HCT116 (cell line): ENCODE results near the gene ZNF697. TPM values are rescaled to one million over a fixed set of nuclear protein-coding genes. Genes with fewer than 3 reads are reported as not detected.

ENCODE experiments used
- ATAC-seq: fragments of 200-7000 bp; cut with Tn5 transposase; 2 replicates; pipeline ENCODE4 v1.9.1; 2020; ENCODE audit warnings: mild to moderate bottlenecking, moderate library complexity
- BruUV-seq: library from RNA; stranded (reverse); fragments of 400-500 nt; replicated peaks from 2 replicates; lab custom pipeline; 2021; lab: Mats Ljungman, UMichigan
- CTCF ChIA-PET: fragments of 300-600 bp; sonication (Branson Sonifier 250); formaldehyde crosslinking; loops from one replicate; lab custom pipeline; 2021; ENCODE audit warnings: antibody characterized with exemption; lab: Charles Lee
- POLR2A ChIA-PET: fragments of 300-600, 350-600 bp; sonication (Branson Sonifier 250); formaldehyde crosslinking; loops from one replicate; lab custom pipeline; 2021; ENCODE audit warnings: antibody characterized with exemption; lab: Charles Lee
- RAD21 ChIA-PET, 2 experiments: fragments of 300-600 bp; sonication (Branson Sonifier 250); formaldehyde crosslinking; loops; one replicate each; lab custom pipeline; 2023; ENCODE audit warnings: low total read pairs in 2 of 2; ENCODE audit not compliant: uncharacterized antibody in 2 of 2, unreplicated experiment in 2 of 2, low non-redundant PET in 1 of 2; lab: Charles Lee
- DNase-seq: peaks from one replicate; pipeline ENCODE4 v3.0.0-alpha.2; 2010; ENCODE audit warnings: low read depth, low spot score
- H2AFZ ChIP-seq: fragments of 200-600 bp; shearing (Covaris generic), sonication (generic); 2 replicates; pipeline ENCODE4 v1.6.1; 2017; ENCODE audit warnings: low read depth, mixed run types, mixed read lengths, antibody characterized with exemption, low read length; ENCODE audit not compliant: poor library complexity, severe bottlenecking
- H3K27ac ChIP-seq: 2 replicates; pipeline ENCODE4 v1.5.1; 2012; ENCODE audit warnings: low read depth, low read length
- H3K27me3 ChIP-seq: fragments of 200-600 bp; sonication (generic); 2 replicates; pipeline ENCODE4 v1.6.1; 2016; ENCODE audit warnings: mixed run types, low read length, mixed read lengths; ENCODE audit not compliant: insufficient read depth
- H3K36me3 ChIP-seq, 2 experiments: fragments of 200-500 bp in 1 of 2; fragments of 200-600 bp in 1 of 2; sonication (Bioruptor generic) in 1 of 2; sonication (generic) in 1 of 2; 2 replicates each; pipeline versions ENCODE4 v1.5.1 to v1.6.1; 2014 to 2016; ENCODE audit warnings: low read length in 2 of 2, inconsistent platforms in 1 of 2, mixed read lengths in 1 of 2, mixed run types in 1 of 2; ENCODE audit not compliant: insufficient read depth in 2 of 2, control insufficient read depth in 1 of 2
- H3K4me1 ChIP-seq, 2 experiments: fragments of 200-600 bp in 1 of 2; sonication (generic) in 1 of 2; 2 replicates each; pipeline versions ENCODE4 v1.5.1 to v1.6.1; 2012 to 2017; ENCODE audit warnings: low read length in 2 of 2, inconsistent platforms in 1 of 2, mild to moderate bottlenecking in 1 of 2, mixed read lengths in 1 of 2, mixed run types in 1 of 2, moderate library complexity in 1 of 2; ENCODE audit not compliant: insufficient read depth in 2 of 2, control insufficient read depth in 1 of 2
- H3K4me2 ChIP-seq: fragments of 200-600 bp; sonication (generic); 2 replicates; pipeline ENCODE4 v1.6.1; 2017; ENCODE audit warnings: mixed run types, low read length, mixed read lengths
- H3K4me3 ChIP-seq, 2 experiments: fragments of 200-600 bp in 1 of 2; sonication (generic) in 1 of 2; replicated peaks in 1 of 2; 2 replicates each; pipeline ENCODE4 v1.5.1; 2011 to 2016; ENCODE audit warnings: low read length in 2 of 2, control low read depth in 1 of 2, low read depth in 1 of 2, mild to moderate bottlenecking in 1 of 2, mixed read lengths in 1 of 2, mixed run types in 1 of 2
- H3K79me2 ChIP-seq: fragments of 200-600 bp; sonication (generic); 2 replicates; pipeline ENCODE4 v1.6.1; 2017; ENCODE audit warnings: mild to moderate bottlenecking, mixed run types, low read length, moderate library complexity, mixed read lengths; ENCODE audit not compliant: insufficient read depth
- H3K9ac ChIP-seq: fragments of 200-600 bp; sonication (generic); 2 replicates; pipeline ENCODE4 v1.6.1; 2016; ENCODE audit warnings: low read length, mixed read lengths
- H3K9me2 ChIP-seq: fragments of 200-600 bp; sonication (generic), shearing (Covaris generic); 2 replicates; pipeline ENCODE4 v1.6.1; 2017; ENCODE audit warnings: mixed run types, mild to moderate bottlenecking, moderate library complexity; ENCODE audit not compliant: insufficient read depth
- H3K9me3 ChIP-seq, 2 experiments: fragments of 200-500 bp in 1 of 2; fragments of 200-600 bp in 1 of 2; sonication (Bioruptor generic) in 1 of 2; sonication (generic) in 1 of 2; 2 replicates each; pipeline ENCODE4 v1.6.1; 2014 to 2017; ENCODE audit warnings: low read length in 2 of 2, mixed read lengths in 2 of 2, inconsistent platforms in 1 of 2, low read depth in 1 of 2, mild to moderate bottlenecking in 1 of 2, mixed run types in 1 of 2, moderate library complexity in 1 of 2; ENCODE audit not compliant: control insufficient read depth in 1 of 2, insufficient read depth in 1 of 2
- H4K20me1 ChIP-seq: fragments of 200-600 bp; sonication (generic), shearing (Covaris generic); 2 replicates; pipeline ENCODE4 v1.6.1; 2017; ENCODE audit warnings: mixed run types, mild to moderate bottlenecking, moderate library complexity; ENCODE audit not compliant: insufficient read depth
- CEBPB ChIP-seq: IDR thresholded peaks from 2 replicates; pipeline ENCODE4 v1.6.1; 2012; ENCODE audit warnings: low read depth
- EGR1 ChIP-seq: IDR thresholded peaks from 2 replicates; pipeline ENCODE4 v1.6.1; 2012; ENCODE audit warnings: low read depth
- EZH2 ChIP-seq: fragments of 200-600 bp; sonication (generic); IDR thresholded peaks from 2 replicates; pipeline ENCODE4 v1.6.1; 2017; ENCODE audit warnings: antibody characterized with exemption, mixed run types
- EZH2phosphoT487 ChIP-seq: fragments of 200-600 bp; IDR thresholded peaks from 2 replicates; pipeline ENCODE4 v1.6.1; 2018; ENCODE audit warnings: antibody characterized with exemption, borderline replicate concordance
- FOSL1 ChIP-seq: IDR thresholded peaks from 2 replicates; pipeline ENCODE4 v1.6.1; 2012; ENCODE audit warnings: low read depth
- JUND ChIP-seq: IDR thresholded peaks from 2 replicates; pipeline ENCODE4 v1.6.1; 2012
- MAX ChIP-seq: IDR thresholded peaks from 2 replicates; pipeline ENCODE4 v1.6.1; 2012
- POLR2A ChIP-seq: IDR thresholded peaks from 2 replicates; pipeline ENCODE4 v1.7.0; 2011; ENCODE audit warnings: borderline replicate concordance; ENCODE audit not compliant: insufficient read depth, insufficient read length; ENCODE audit errors: extremely low read depth
- RAD21 ChIP-seq: IDR thresholded peaks from 2 replicates; pipeline ENCODE4 v1.6.1; 2012; ENCODE audit warnings: low read depth, mild to moderate bottlenecking
- SP1 ChIP-seq: IDR thresholded peaks from 2 replicates; pipeline ENCODE4 v1.6.1; 2012; ENCODE audit warnings: low read depth
- TCF7L2 ChIP-seq: IDR thresholded peaks from 2 replicates; pipeline ENCODE4 v1.7.0; 2011; ENCODE audit warnings: borderline replicate concordance, inconsistent platforms; ENCODE audit not compliant: insufficient read depth, insufficient read length; ENCODE audit errors: extremely low read depth
- YY1 ChIP-seq: IDR thresholded peaks from 2 replicates; pipeline ENCODE4 v1.6.1; 2011; ENCODE audit warnings: low read length, low read depth, moderate library complexity, mild to moderate bottlenecking; ENCODE audit not compliant: insufficient replicate concordance; ENCODE audit errors: extremely low read depth
- ZBTB33 ChIP-seq: IDR thresholded peaks from 2 replicates; pipeline ENCODE4 v1.6.1; 2011; ENCODE audit warnings: mild to moderate bottlenecking, low read length, moderate library complexity; ENCODE audit not compliant: insufficient replicate concordance; ENCODE audit errors: extremely low read depth
- ZFX ChIP-seq: fragments of 450-650 bp; IDR thresholded peaks from 2 replicates; pipeline ENCODE4 v1.6.1; 2017
- intact Hi-C: fragments of 100-400 bp; cut with micrococcal nuclease; formaldehyde crosslinking; loops from 2 replicates; pipeline ENCODE4 v1.10.0; 2022
- total RNA-seq: library from RNA; stranded (reverse); gene quantifications from one replicate; pipeline ENCODE4 v1.2.1, GENCODE V29; 2021; ENCODE audit not compliant: unreplicated experiment

ZNF697 gene
- total RNA-seq, 1 experiment from 2014 or later: 5.9 TPM

DNA sequence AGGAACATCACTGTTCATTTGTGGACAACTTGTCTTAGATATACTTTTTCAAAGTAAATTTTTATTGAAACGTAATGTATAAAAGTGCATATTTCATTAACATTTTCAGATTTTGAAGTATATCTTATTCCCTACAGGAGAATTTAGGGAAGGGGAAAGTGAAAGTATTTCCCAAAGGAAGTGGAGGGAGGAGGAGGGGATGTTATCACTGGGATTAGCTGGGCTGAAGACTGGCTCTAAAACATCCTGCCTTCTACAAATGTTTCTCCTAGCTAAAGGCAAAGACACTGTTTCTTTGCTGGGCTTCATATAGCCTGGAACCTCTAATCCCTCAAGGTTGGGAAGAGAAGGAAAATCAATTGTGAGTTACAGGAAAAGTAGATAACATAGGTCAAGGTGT is 7.1 kb upstream of the ZNF697 start (continued):
- TF ChIP-seq TCF7L2: no peak

GRCh38 chr1:119653839-119654170 is 5.7 kb upstream of the ZNF697 start:
- ATAC-seq: no peak
- CTCF ChIA-PET: interaction anchor here (1.3 to 2.7 kb wide), 2 partner anchors 21 to 40 kb away, joined by 3 to 11 read pairs; no protein-coding TSS in a partner anchor

More at GRCh38 chr1:119653839-119654170, 5.7 kb upstream of the ZNF697 start:
- Histone ChIP-seq H3K9me3 (no peaks in the 10 kb centered on the region), H3K9me2 (no peaks in the 10 kb centered on the region), H2AFZ (no peak overlapping the region), H3K4me1 (peaks cover 2 to 4% of the 10 kb centered on the region in 2 experiments; a peak in 3 of 4 replicates), H3K4me2 (no peak overlapping the region), H4K20me1 (no peaks in the 10 kb centered on the region), H3K4me3 (no peak overlapping the region), H3K27me3 (peaks cover 58% of the 10 kb centered on the region)
- intact Hi-C loops: no loop called here
- RAD21 ChIA-PET: no interaction called here
- no peak for TF ChIP-seq EZH2
- no peak for TF ChIP-seq JUND
- no peak for TF ChIP-seq CEBPB
- no peak for TF ChIP-seq ZFX
- no peak for TF ChIP-seq EZH2phosphoT487
- TF ChIP-seq POLR2A: no peak
- TF ChIP-seq ZBTB33: no peak
- no peak for TF ChIP-seq RAD21
- no peak for TF ChIP-seq SP1
- TF ChIP-seq FOSL1: no peak
- TF ChIP-seq YY1: no peak
- TF ChIP-seq EGR1: no peak
- TF ChIP-seq MAX: no peak
- no peak for TF ChIP-seq TCF7L2
- TF ChIP-seq, all 23 proteins: peak for 0
- Histone ChIP-seq H3K27ac (no peak overlapping the region), H3K9ac (no peak overlapping the region), H3K36me3 (no peaks in the 10 kb centered on the region), H3K79me2 (no peaks in the 10 kb centered on the region)
- BruUV-seq: no TSS peak
- no peak for DNase-seq
- POLR2A ChIA-PET: no interaction called here
